ENCODE data around the gene UNC5C. TPM values are rescaled to one million over a fixed set of nuclear protein-coding genes. Genes with fewer than 3 reads are reported as not detected.

UNC5C gene
- total RNA-seq, 1 experiment from 2014 or later, result 0.11 TPM

DNA sequence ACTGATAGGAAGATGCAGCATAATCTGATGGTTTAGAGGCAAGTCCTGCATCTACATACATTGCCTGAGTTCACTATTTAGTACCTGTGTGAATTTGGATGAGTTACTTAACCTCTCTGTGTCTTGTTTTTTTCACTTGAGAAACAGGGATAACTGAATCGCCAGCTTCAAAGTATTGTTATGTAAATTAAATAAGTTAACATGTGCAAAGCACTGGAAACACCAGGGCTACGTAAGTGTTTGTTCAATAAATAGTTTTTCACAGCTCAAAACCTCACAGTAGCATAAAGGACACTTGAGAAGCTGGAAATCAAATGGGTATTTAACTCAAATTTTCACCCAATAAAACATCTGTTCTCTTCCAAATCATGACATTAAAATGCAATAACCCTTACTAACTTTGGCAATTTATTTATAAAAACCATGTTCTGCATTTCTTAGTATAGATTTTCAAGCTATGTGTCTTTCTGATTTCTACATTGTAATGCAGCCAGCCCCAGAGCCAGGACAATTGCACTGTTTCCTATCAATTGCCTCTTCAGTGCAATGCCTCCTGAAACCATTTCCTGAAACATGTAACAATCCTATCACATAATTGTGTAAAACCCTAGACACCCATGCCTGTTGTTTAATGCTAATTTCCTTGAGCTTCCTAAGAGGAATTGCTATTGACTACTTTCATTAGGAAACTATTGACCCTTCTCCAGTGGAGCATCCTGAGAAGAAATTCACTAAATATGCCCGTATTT is 177.1 kb downstream of the UNC5C start:
- intact Hi-C loops (cut with micrococcal nuclease; ENCODE audit: unreplicated experiment), result loop anchor here (5.0 kb wide), 2 partner anchors 79 to 181 kb away; no protein-coding TSS in a partner anchor
- no peaks in the 10 kb centered on the region for H3K27me3 ChIP-seq (replicated peaks; ENCODE audit: insufficient read depth, low read depth, low read length, poor library complexity)
- TF ChIP-seq EZH2 (IDR thresholded peaks at IDR 0.05; ENCODE audit: borderline replicate concordance, low read depth, low read length, poor library complexity, severe bottlenecking), result no peak
- TF ChIP-seq, protein P1, sequence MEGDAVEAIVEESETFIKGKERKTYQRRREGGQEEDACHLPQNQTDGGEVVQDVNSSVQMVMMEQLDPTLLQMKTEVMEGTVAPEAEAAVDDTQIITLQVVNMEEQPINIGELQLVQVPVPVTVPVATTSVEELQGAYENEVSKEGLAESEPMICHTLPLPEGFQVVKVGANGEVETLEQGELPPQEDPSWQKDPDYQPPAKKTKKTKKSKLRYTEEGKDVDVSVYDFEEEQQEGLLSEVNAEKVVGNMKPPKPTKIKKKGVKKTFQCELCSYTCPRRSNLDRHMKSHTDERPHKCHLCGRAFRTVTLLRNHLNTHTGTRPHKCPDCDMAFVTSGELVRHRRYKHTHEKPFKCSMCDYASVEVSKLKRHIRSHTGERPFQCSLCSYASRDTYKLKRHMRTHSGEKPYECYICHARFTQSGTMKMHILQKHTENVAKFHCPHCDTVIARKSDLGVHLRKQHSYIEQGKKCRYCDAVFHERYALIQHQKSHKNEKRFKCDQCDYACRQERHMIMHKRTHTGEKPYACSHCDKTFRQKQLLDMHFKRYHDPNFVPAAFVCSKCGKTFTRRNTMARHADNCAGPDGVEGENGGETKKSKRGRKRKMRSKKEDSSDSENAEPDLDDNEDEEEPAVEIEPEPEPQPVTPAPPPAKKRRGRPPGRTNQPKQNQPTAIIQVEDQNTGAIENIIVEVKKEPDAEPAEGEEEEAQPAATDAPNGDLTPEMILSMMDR (conservative IDR thresholded peaks at IDR 0.05; ENCODE audit: low read depth, low read length), result no peak
- H3K4me1 ChIP-seq (ENCODE audit: insufficient read depth, low read length, poor library complexity, severe bottlenecking), result no peaks in the 10 kb centered on the region
- ChIA-PET CTCF (no interaction called here), POLR2A (ENCODE audit: low non-redundant PET) (no interaction called here)
- no peak overlapping the region for H3K27ac ChIP-seq (ENCODE audit: low read depth, low read length, poor library complexity, severe bottlenecking)
- no peaks in the 10 kb centered on the region for H3K9me3 ChIP-seq (ENCODE audit: low read depth, low read length, poor library complexity, severe bottlenecking)
- no TSS peak for BruUV-seq (replicated peaks)
- no peak overlapping the region for H3K4me3 ChIP-seq (ENCODE audit: low read depth, low read length, poor library complexity, severe bottlenecking)
- no peaks in the 10 kb centered on the region for H3K36me3 ChIP-seq (ENCODE audit: insufficient read depth, low read length, poor library complexity, severe bottlenecking)
- DNase-seq (ENCODE audit: low spot score), result peak; percentile 21

DNA sequence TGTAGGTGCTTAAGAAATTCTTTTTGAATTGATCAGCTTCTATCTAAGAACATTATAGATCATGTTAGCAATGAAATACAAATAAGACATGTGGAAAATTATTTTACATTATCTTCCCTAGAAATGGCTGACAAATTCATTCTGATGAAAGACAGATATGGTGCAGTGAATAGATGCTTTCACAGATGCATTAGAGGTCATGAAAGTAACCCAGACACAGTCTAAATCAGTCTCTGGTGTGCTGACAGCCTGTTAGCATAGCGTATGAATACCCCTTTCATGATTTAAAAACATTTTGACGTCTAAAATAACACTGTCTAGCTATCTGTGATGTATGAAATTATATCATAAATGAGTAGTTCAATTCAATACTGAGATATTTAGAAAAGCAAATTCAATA is 180.9 kb downstream of the UNC5C start:
- H3K9me3 ChIP-seq (ENCODE audit: low read depth, low read length, poor library complexity, severe bottlenecking), result no peaks in the 10 kb centered on the region
- no peaks in the 10 kb centered on the region for H3K36me3 ChIP-seq (ENCODE audit: insufficient read depth, low read length, poor library complexity, severe bottlenecking)
- DNase-seq (ENCODE audit: low spot score), result no peak
- TF ChIP-seq, protein P1 (conservative IDR thresholded peaks at IDR 0.05; ENCODE audit: low read depth, low read length), result no peak
- no peak for TF ChIP-seq EZH2 (IDR thresholded peaks at IDR 0.05; ENCODE audit: borderline replicate concordance, low read depth, low read length, poor library complexity, severe bottlenecking)
- intact Hi-C loops (cut with micrococcal nuclease; ENCODE audit: unreplicated experiment), result no loop called here
- H3K4me1 ChIP-seq (ENCODE audit: insufficient read depth, low read length, poor library complexity, severe bottlenecking), result no peaks in the 10 kb centered on the region
- CTCF ChIA-PET, result no interaction called here
- no peak overlapping the region for H3K4me3 ChIP-seq (ENCODE audit: low read depth, low read length, poor library complexity, severe bottlenecking)
- no TSS peak for BruUV-seq (replicated peaks)
- POLR2A ChIA-PET (ENCODE audit: low non-redundant PET), result no interaction called here
- H3K27ac ChIP-seq (ENCODE audit: low read depth, low read length, poor library complexity, severe bottlenecking), result no peak overlapping the region
- H3K27me3 ChIP-seq (replicated peaks; ENCODE audit: insufficient read depth, low read depth, low read length, poor library complexity), result no peaks in the 10 kb centered on the region

DNA sequence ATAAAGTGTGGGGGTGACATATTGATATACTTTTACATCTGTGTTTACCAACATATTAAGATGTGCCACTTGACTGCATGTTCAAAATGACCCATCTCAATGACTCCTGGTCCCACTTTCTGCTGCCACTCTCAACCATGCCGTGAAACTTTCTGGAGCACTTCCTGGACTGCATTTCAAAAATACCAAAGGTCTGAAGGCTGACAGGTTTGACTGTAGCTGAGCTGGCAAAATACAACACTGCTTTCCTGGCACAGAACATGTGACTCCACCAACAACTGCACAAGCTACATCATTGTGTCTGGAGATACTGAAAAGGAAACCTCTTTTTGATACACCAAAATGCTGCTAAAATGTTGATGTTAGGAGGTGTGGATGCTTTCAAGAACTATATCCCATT is 184.8 kb downstream of the UNC5C start:
- CTCF ChIA-PET, result no interaction called here

More for the DNA sequence above, 184.8 kb downstream of the UNC5C start:
- POLR2A ChIA-PET (ENCODE audit: low non-redundant PET), result no interaction called here
- Histone ChIP-seq H3K4me3 (ENCODE audit: low read depth, low read length, poor library complexity, severe bottlenecking) (no peak overlapping the region), H3K36me3 (ENCODE audit: insufficient read depth, low read length, poor library complexity, severe bottlenecking) (no peaks in the 10 kb centered on the region), H3K4me1 (ENCODE audit: insufficient read depth, low read length, poor library complexity, severe bottlenecking) (no peaks in the 10 kb centered on the region), H3K27me3 (replicated peaks; ENCODE audit: insufficient read depth, low read depth, low read length, poor library complexity) (no peaks in the 10 kb centered on the region), H3K27ac (ENCODE audit: low read depth, low read length, poor library complexity, severe bottlenecking) (no peak overlapping the region), H3K9me3 (ENCODE audit: low read depth, low read length, poor library complexity, severe bottlenecking) (no peaks in the 10 kb centered on the region)
- intact Hi-C loops (cut with micrococcal nuclease; ENCODE audit: unreplicated experiment), result no loop called here
- no TSS peak for BruUV-seq (replicated peaks)
- no peak for DNase-seq (ENCODE audit: low spot score)
- TF ChIP-seq EZH2 (IDR thresholded peaks at IDR 0.05; ENCODE audit: borderline replicate concordance, low read depth, low read length, poor library complexity, severe bottlenecking), result no peak
- TF ChIP-seq, protein P1 (conservative IDR thresholded peaks at IDR 0.05; ENCODE audit: low read depth, low read length), result no peak
